Sigmoid colon (tissue), 7 donors: ENCODE measurements around the gene CAMTA1. TPM values are rescaled to one million over a fixed set of nuclear protein-coding genes. Genes with fewer than 3 reads are reported as not detected.

ENCODE experiments used
- DNase-seq: peaks from one replicate; pipeline ENCODE4 v3.0.0-alpha.2; 2019
- H3K27ac ChIP-seq, 4 donors: fragments of 200-600 bp; sonication (generic); one replicate each; pipeline ENCODE4 v1.5.1; 2016 to 2019; ENCODE audit warnings: mild to moderate bottlenecking in 1 of 4
- H3K27me3 ChIP-seq, 3 donors: fragments of 200-600 bp; sonication (generic); one replicate each; pipeline ENCODE4 v1.5.1; 2019; ENCODE audit warnings: mild to moderate bottlenecking in 1 of 3
- H3K36me3 ChIP-seq, 4 donors: fragments of 200-600 bp; sonication (generic); one replicate each; pipeline ENCODE4 v1.5.1; 2016 to 2019
- H3K4me1 ChIP-seq, 4 donors: fragments of 200-600 bp; sonication (generic); one replicate each; pipeline ENCODE4 v1.5.1; 2017 to 2019
- H3K4me3 ChIP-seq, 4 donors: fragments of 200-600 bp; sonication (generic); one replicate each; pipeline ENCODE4 v1.5.1; 2017 to 2019; ENCODE audit warnings: mild to moderate bottlenecking in 2 of 4, moderate library complexity in 1 of 4
- H3K9me3 ChIP-seq, 4 donors: fragments of 200-600 bp in 3 of 4; sonication (generic) in 3 of 4; one replicate each; pipeline versions ENCODE4 v1.5.1 to v1.6.1; 2013 to 2019
- CTCF ChIP-seq, 4 experiments: fragments of 450-650 bp in 3 of 4; fragments of 200-600 bp in 1 of 4; IDR thresholded peaks; one replicate each; pipeline ENCODE4 v1.5.1; 2016 to 2019; ENCODE audit warnings: antibody characterized with exemption in 4 of 4, mild to moderate bottlenecking in 3 of 4, moderate library complexity in 2 of 4
- EP300 ChIP-seq, 4 donors: sonication (generic); formaldehyde crosslinking; IDR thresholded peaks; one replicate each; pipeline ENCODE4 v1.6.1; 2017; ENCODE audit warnings: antibody characterized with exemption in 4 of 4
- POLR2A ChIP-seq, 2 donors: fragments of 450-650 bp; IDR thresholded peaks; one replicate each; pipeline ENCODE4 v1.6.1; 2016; ENCODE audit warnings: antibody characterized with exemption in 2 of 2, mild to moderate bottlenecking in 2 of 2, moderate library complexity in 2 of 2
- POLR2AphosphoS5 ChIP-seq, 4 donors: sonication (generic); formaldehyde crosslinking; IDR thresholded peaks; one replicate each; pipeline ENCODE4 v1.6.1; 2017; ENCODE audit warnings: antibody characterized with exemption in 4 of 4
- WGBS, 2 donors: extraction: QIAGEN DNeasy Blood & Tissue Kit; methylation state at CpG; one replicate each; pipeline ENCODE4 v1.1.7; 2013; 5-methylcytosine and 5-hydroxymethylcytosine counted together
- intact Hi-C: fragments of 100-400 bp; cut with DNase I; formaldehyde crosslinking; loops from one replicate; pipeline ENCODE4 v1.15.1; 2023
- polyA plus RNA-seq, 3 donors: library from polyadenylated mRNA; stranded (reverse); fragments of 200-250 nt; gene quantifications; one replicate each; pipeline ENCODE4 v1.2.3, GENCODE V29; 2013
- total RNA-seq, 4 donors: library from RNA; depleted of rRNA; stranded (reverse); fragments of >200 nt; gene quantifications; one replicate each; pipeline ENCODE4 v1.1.0, GENCODE V29; 2016
- donor health status: healthy with polysubstance abuse.
- donor health status: Bipolar disorder and iron deficiency.
- donor health status: healthy.

CAMTA1 gene
- total and polyA plus RNA-seq, 7 donors, result 97.9 to 196 (median 177) TPM

- 39 to 66% methylated on average over 10 of the region's 10 CpGs for WGBS, 2 donors
- no peak for DNase-seq
- Histone ChIP-seq H3K27ac (no peak overlapping the region), H3K4me1 (no peaks in the 10 kb centered on the region), H3K4me3 (no peak overlapping the region), H3K27me3 (no peaks in the 10 kb centered on the region), H3K9me3 (no peaks in the 10 kb centered on the region), H3K36me3 (no peaks in the 10 kb centered on the region)
- TF ChIP-seq CTCF (IDR thresholded peaks at IDR 0.05) (no peak), POLR2A (IDR thresholded peaks at IDR 0.05) (no peak), EP300 (IDR thresholded peaks at IDR 0.05) (no peak), POLR2AphosphoS5 (IDR thresholded peaks at IDR 0.05) (no peak)
- intact Hi-C loops, result no loop called here
Observed at GRCh38 chr1:7549277-7550161, 764.3 kb downstream of the CAMTA1 start.

- no peak overlapping the region for H3K27ac ChIP-seq
- H3K9me3 ChIP-seq, result no peaks in the 10 kb centered on the region
- H3K27me3 ChIP-seq, result no peaks in the 10 kb centered on the region
- H3K4me3 ChIP-seq, result no peak overlapping the region
- no peaks in the 10 kb centered on the region for H3K4me1 ChIP-seq
- WGBS, 2 donors, result 36 to 71% methylated on average over 8 of the region's 8 CpGs
- no peak for TF ChIP-seq POLR2AphosphoS5 (IDR thresholded peaks at IDR 0.05)
- no peaks in the 10 kb centered on the region for H3K36me3 ChIP-seq
- no peak for DNase-seq
- intact Hi-C loops, result no loop called here
Observed at GRCh38 chr1:7550261-7550865, 765.1 kb downstream of the CAMTA1 start.

- Histone ChIP-seq H3K9me3 (no peaks in the 10 kb centered on the region), H3K4me1 (no peaks in the 10 kb centered on the region), H3K27me3 (no peaks in the 10 kb centered on the region), H3K36me3 (no peaks in the 10 kb centered on the region), H3K4me3 (no peak overlapping the region), H3K27ac (no peak overlapping the region)
- TF ChIP-seq EP300 (IDR thresholded peaks at IDR 0.05) (no peak), POLR2A (IDR thresholded peaks at IDR 0.05) (no peak), CTCF (IDR thresholded peaks at IDR 0.05) (no peak)
- intact Hi-C loops, result no loop called here
- DNase-seq, result no peak
- 34 to 68% methylated on average over 6 of the region's 6 CpGs for WGBS, 2 donors
Observed at GRCh38 chr1:7550981-7551380, 765.7 kb downstream of the CAMTA1 start.

GRCh38 chr1:7551442-7551841, 766.2 kb downstream of the CAMTA1 start:
- Histone ChIP-seq H3K27me3 (no peaks in the 10 kb centered on the region), H3K27ac (no peak overlapping the region), H3K4me1 (no peaks in the 10 kb centered on the region), H3K4me3 (no peak overlapping the region), H3K9me3 (no peaks in the 10 kb centered on the region), H3K36me3 (no peaks in the 10 kb centered on the region)
- intact Hi-C loops, result no loop called here
- DNase-seq, result no peak
- TF ChIP-seq POLR2A (IDR thresholded peaks at IDR 0.05) (no peak), POLR2AphosphoS5 (IDR thresholded peaks at IDR 0.05) (no peak), EP300 (IDR thresholded peaks at IDR 0.05) (no peak), CTCF (IDR thresholded peaks at IDR 0.05) (no peak)
- 53 to 71% methylated on average over 8 of the region's 8 CpGs for WGBS, 2 donors

- Histone ChIP-seq H3K27me3 (no peaks in the 10 kb centered on the region), H3K4me3 (no peak overlapping the region), H3K4me1 (no peaks in the 10 kb centered on the region), H3K9me3 (no peaks in the 10 kb centered on the region), H3K27ac (no peak overlapping the region), H3K36me3 (no peaks in the 10 kb centered on the region)
- intact Hi-C loops, result no loop called here
- 81% methylated on average over 9 of the region's 9 CpGs for WGBS, 2 donors
- TF ChIP-seq EP300 (IDR thresholded peaks at IDR 0.05) (no peak), CTCF (IDR thresholded peaks at IDR 0.05) (no peak), POLR2A (IDR thresholded peaks at IDR 0.05) (no peak), POLR2AphosphoS5 (IDR thresholded peaks at IDR 0.05) (no peak)
- no peak for DNase-seq
Observed at GRCh38 chr1:7552402-7552801, 767.1 kb downstream of the CAMTA1 start.
